GM12875 (cell line): ENCODE results near the gene CASZ1.

ENCODE experiments used
- H3K4me3 ChIP-seq: one replicate; pipeline ENCODE4 v1.5.1; 2011; ENCODE audit warnings: low read depth, low read length, control low read depth
- CTCF ChIP-seq: IDR thresholded peaks from 2 replicates; pipeline ENCODE4 v1.5.1; 2011; ENCODE audit warnings: low read depth, mild to moderate bottlenecking, control low read depth, inconsistent platforms, low read length, moderate library complexity, borderline replicate concordance; ENCODE audit not compliant: insufficient read depth

CASZ1 gene

GRCh38 chr1:10703702-10704101, 92.7 kb downstream of the CASZ1 start:
- H3K4me3 ChIP-seq = no peak overlapping the region
- TF ChIP-seq CTCF = no peak

GRCh38 chr1:10701145-10701544, 95.3 kb downstream of the CASZ1 start:
- no peak for TF ChIP-seq CTCF
- H3K4me3 ChIP-seq = no peak overlapping the region

- no peak for TF ChIP-seq CTCF
- H3K4me3 ChIP-seq = no peak overlapping the region
These were observed 97.0 kb downstream of the CASZ1 start for GRCh38 chr1:10699470-10699835.

GRCh38 chr1:10698726-10699469, 97.5 kb downstream of the CASZ1 start:
- H3K4me3 ChIP-seq = no peak overlapping the region
- no peak for TF ChIP-seq CTCF

- no peak for TF ChIP-seq CTCF
These were observed 98.8 kb downstream of the CASZ1 start for GRCh38 chr1:10697621-10698160.

GRCh38 chr1:10696977-10697376, 99.5 kb downstream of the CASZ1 start:
- H3K4me3 ChIP-seq = no peak overlapping the region
- TF ChIP-seq CTCF = no peak

More at GRCh38 chr1:10697621-10698160, 98.8 kb downstream of the CASZ1 start:
- H3K4me3 ChIP-seq = no peak overlapping the region
